A673 (cell line): Measurements from ENCODE around the gene PADI6.

Experiments
- EZH2 ChIP-seq: fragments of 200-600 bp; sonication (generic); IDR thresholded peaks from 2 replicates; pipeline ENCODE4 v1.6.1; 2017; ENCODE audit warnings: borderline replicate concordance, low read depth, mild to moderate bottlenecking, mixed read lengths, antibody characterized with exemption, low read length; ENCODE audit not compliant: poor library complexity, severe bottlenecking
- TF ChIP-seq, protein P1 (sequence below): fragments of 300-800, 200-600 bp; sonication (generic); conservative IDR thresholded peaks from 2 replicates; pipeline ENCODE4 v1.5.1; 2017; ENCODE audit warnings: low read depth, mild to moderate bottlenecking, antibody characterized with exemption, low read length, moderate library complexity, mixed read lengths

DNA sequence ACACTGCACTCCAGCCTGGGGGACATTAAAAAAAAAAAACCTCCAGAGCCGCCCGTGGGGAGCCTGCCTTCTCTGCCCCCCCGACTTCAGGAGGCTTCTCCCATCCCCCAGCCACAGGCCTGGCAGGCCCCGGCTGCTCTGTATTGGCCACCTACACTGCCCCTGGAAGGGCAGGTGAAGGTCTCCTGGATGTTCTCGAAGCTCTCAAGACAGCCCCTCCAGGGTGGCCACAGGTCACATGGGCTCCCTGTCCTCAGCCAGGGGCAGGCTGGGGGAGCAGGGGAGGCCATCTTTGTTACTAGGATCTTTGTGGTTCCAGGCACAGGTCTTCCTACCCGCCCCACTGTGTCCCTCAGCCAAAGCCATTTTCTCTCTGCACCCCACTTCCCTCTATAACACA lies 32.8 kb downstream of the PADI6 start:
- TF ChIP-seq, protein P1, sequence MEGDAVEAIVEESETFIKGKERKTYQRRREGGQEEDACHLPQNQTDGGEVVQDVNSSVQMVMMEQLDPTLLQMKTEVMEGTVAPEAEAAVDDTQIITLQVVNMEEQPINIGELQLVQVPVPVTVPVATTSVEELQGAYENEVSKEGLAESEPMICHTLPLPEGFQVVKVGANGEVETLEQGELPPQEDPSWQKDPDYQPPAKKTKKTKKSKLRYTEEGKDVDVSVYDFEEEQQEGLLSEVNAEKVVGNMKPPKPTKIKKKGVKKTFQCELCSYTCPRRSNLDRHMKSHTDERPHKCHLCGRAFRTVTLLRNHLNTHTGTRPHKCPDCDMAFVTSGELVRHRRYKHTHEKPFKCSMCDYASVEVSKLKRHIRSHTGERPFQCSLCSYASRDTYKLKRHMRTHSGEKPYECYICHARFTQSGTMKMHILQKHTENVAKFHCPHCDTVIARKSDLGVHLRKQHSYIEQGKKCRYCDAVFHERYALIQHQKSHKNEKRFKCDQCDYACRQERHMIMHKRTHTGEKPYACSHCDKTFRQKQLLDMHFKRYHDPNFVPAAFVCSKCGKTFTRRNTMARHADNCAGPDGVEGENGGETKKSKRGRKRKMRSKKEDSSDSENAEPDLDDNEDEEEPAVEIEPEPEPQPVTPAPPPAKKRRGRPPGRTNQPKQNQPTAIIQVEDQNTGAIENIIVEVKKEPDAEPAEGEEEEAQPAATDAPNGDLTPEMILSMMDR = no peak
- TF ChIP-seq EZH2 = no peak
